HG02610 (cell line): ENCODE measurements around the gene HSDL1.

ENCODE experiments used
- ATAC-seq: cut with Tn5 transposase; IDR thresholded peaks from one replicate; pipeline ENCODE4 v1.9.1; 2021; ENCODE audit warnings: mild to moderate bottlenecking, moderate library complexity; ENCODE audit not compliant: unreplicated experiment

The HSDL1 gene

DNA sequence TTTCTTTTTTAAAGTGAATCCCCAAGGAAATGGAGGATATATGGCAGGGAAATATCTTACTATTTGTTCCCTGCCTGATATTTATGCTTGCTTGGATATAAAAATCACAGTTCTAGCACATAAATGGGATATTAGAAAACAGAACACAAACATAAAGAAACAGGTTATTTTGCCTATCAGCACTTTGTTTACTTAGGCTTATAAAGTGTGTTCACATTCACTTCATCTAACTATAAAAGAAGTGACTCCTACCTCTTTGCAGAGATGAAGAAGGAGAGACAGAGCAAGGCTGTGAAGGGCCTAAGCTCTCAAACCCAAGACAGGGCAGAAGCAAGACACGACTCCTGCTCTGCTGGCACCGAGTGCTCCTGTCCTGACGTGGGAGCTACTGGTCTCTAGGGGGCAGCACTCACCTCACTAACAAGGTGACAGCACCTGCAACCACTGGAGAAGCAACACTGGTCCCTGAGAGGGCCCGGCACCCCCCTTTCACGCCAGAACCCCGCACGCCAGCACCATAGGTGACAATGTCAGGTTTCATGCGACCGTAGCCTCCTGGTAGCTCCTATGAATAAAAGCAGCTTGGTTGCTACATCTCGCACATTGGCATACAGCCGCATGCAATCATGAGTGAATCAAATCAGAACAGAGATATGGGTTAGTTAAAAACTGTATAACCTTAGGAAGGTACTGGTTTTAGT is 60.3 kb downstream of the HSDL1 start:
- ATAC-seq, result no peak

DNA sequence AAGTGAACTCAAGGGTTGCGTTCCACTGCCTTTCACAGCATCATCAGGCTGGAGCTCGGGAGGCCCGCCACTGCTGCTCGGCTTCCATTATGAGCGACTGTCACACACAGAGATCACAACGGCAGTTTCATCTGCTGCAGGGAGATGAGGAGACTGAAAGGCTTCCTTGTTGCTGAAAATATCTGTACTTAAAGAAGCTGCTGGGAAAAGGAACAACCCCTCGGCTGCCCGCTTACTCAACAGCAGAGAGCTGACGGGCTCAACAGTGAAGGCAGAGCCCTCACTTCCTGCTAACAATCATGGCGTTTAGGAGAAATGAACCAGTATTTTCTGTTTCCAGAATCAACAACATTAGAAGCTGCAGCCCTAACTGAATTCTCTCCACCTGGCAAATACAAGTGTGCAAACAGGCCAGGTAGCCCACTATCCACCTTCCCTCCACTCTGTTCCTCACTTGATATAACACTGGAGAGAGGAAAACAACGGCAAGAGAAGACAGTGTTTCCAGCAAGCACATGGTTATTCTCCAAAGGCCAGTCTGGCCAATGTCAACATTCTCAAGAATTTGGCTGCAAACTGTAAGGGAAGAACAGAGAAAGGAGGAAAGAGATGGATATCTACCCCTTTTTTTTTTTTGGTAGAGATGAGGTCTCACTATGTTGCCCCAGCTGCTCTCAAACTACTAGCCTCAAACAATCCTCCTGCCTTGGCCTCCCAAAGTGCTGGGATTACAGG is 62.0 kb downstream of the HSDL1 start:
- ATAC-seq, result no peak

DNA sequence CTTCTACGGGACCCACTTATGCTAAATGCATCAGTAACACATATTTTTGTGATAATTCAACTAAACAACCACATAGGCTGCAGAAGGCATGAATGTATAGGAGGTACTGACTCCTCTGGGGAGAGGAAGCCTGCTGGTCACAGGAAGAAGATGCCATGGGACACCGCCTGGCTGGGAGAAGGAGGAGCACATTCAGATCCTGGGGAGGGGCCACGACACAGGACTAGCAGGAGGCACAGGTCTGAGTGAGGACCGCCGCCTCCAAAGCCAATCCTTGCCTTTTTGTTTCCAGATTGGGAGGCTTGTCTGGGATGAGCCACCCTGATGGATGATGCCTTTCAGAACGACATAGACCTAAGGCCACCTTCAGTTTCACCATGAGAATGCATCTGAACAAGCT is 62.9 kb downstream of the HSDL1 start:
- no peak for ATAC-seq

DNA sequence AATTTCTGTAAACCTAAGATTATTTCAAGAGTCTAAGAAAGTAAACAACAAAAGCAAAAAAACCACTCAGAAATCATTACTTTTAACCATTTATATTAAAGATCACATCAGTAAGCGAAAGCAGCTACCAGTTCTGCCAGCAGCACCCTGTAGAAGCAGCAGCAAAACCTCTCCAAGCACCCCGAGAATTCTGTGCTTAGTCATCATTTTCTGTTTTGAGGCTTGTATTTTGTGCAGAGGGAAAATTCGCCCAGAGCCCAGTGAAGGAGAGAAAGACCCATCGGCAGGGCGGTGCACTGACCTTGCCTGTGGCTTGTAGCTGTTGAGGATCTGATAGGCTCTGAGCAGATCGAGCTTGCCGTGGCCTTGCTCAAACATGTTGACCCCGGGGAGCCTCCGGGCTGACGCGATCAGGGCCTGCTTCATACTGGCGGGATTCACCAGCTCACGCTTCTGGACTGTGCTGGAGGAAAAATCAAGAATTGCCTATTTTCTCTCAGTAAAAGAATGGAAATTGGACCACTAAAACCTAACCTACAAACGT is 63.5 kb downstream of the HSDL1 start:
- ATAC-seq, result no peak

DNA sequence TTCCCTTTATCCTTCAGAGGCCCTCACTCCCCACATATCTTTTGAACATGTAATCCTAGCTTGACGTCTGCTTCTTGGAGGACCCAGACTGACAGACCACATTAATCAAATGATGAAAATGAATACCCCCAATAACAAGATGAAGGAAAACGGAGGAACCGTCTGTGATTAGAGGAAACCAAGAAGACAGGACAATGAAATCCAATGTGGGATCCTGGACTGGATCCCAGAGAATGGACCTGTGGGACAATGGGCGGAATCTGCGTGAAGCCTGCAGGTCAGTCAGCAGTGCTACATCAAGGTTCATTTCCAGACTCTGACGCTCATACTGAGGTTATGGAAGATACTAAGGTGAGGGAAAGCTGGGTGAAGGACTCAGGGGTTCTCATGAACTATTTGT is 64.2 kb downstream of the HSDL1 start:
- no peak for ATAC-seq

DNA sequence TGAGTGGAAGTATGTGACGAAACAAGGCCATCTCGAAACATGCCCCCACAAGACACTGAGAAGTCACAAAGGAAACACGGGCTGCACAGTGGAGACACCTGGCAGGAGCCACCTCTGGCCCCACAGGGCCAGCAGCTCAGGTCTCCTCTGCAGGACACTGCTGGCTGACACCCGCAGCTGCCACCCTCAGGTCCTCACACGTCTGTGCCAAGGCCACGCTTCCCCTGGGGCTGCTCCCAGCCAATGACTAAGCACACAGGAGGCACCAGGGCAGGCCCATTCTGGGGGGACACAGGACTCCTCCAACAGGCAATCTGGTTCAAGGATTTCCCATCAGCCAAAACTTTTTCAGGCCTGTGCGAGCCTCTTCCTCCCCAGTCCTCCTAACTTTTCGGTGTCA is 64.6 kb downstream of the HSDL1 start:
- ATAC-seq, result no peak

DNA sequence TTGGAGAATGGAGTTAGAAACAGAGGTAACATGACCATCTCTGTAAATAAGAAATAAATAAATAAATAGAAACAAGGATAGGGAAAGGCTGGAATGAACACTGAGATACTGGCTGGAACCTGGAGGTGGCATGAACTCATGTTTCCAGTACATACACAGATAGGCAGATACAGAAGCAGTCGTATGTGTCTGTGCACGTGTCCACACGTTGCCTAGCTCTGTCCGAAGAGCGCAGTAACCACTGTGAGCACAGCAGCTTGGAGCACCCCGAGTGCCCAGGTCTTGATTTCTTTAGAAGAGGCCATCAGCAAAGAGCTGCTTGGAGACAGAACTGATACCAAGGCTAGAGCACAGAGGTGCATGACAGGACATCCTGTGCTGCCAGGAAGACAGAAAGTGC is 65.3 kb downstream of the HSDL1 start:
- no peak for ATAC-seq

DNA sequence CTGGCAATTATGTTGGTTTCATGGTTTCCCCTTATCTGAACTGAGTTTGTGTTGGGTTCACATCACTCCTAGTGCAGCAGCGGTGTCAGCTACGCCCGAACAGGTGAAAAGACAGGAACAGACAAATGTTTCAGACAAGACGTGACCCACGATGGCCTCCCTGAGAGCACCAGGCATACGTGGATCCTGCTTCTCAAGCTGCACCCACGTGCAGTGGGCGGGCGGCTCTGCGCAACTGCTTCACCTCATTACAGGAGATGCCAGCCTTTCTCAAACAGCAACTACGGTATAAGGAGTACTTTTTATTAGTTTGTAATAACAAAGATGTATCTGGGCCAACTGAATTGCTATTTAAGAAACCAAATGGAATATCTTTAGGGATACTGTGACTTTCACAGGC is 69.6 kb downstream of the HSDL1 start:
- ATAC-seq, result no peak

DNA sequence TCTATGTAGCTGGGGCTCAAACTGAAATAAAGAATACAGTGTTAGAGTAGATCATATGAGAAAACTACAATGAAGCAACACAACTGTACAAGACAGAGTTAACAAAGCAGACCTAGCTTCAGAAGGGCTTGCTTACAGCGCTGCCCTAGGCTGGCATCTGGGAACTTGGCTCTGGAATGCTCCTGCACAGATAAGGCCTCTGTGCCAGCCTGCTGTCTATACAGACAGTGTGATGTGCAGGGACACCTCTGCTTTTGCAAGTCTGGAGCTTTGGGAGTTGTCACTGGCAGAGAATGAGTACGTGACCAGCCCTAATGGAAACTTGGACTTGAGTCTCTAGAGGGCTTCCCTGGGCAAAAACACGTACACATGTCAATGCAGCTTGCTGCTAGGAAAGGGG is 70.3 kb downstream of the HSDL1 start:
- ATAC-seq, result no peak
